Neural progenitor cell (in vitro differentiated cells): ENCODE results near the gene GON4L. TPM values are rescaled to one million over a fixed set of nuclear protein-coding genes. Genes with fewer than 3 reads are reported as not detected.
A peak's percentile ranks its signal among the peaks of the same experiment; 100 is the strongest.
"Not testable (repeated sequence)": the region's sequence is repeated elsewhere in the genome, so short reads cannot be mapped to it uniquely, and the experiment has no call there.

Source experiments
- DNase-seq: peaks from one replicate; pipeline ENCODE4 v3.0.0-alpha.2; 2016; ENCODE audit warnings: low spot score
- H2AFZ ChIP-seq: fragments of 200-600 bp; sonication (generic); replicated peaks from 2 replicates; pipeline ENCODE4 v1.6.1; 2016; ENCODE audit warnings: antibody characterized with exemption
- H3F3A ChIP-seq: fragments of 200-600 bp; sonication (generic); 2 replicates; pipeline ENCODE4 v1.6.1; 2016; ENCODE audit warnings: antibody characterized with exemption, low read depth
- H3K27ac ChIP-seq: fragments of 200-600 bp; sonication (generic); 2 replicates; pipeline ENCODE4 v1.5.1; 2016; ENCODE audit warnings: mild to moderate bottlenecking
- H3K27me3 ChIP-seq: fragments of 200-600 bp; sonication (generic); 2 replicates; pipeline ENCODE4 v1.6.1; 2016; ENCODE audit warnings: mild to moderate bottlenecking, moderate library complexity
- H3K36me3 ChIP-seq: fragments of 200-600 bp; sonication (generic); 2 replicates; pipeline ENCODE4 v1.5.1; 2016
- H3K4me1 ChIP-seq: fragments of 200-600 bp; sonication (generic); 2 replicates; pipeline ENCODE4 v1.6.1; 2016; ENCODE audit warnings: mixed run types
- H3K4me2 ChIP-seq: fragments of 200-600 bp; sonication (generic); 2 replicates; pipeline ENCODE4 v1.6.1; 2016
- H3K4me3 ChIP-seq: fragments of 200-600 bp; sonication (generic); 2 replicates; pipeline ENCODE4 v1.5.1; 2016
- H3K79me2 ChIP-seq: fragments of 200-600 bp; sonication (generic); 2 replicates; pipeline ENCODE4 v1.6.1; 2016; ENCODE audit warnings: low read depth
- H3K9ac ChIP-seq: fragments of 200-600 bp; sonication (generic); 2 replicates; pipeline ENCODE4 v1.6.1; 2016
- H3K9me3 ChIP-seq: fragments of 200-600 bp; sonication (generic); 2 replicates; pipeline ENCODE4 v1.5.1; 2016; ENCODE audit warnings: low read depth
- H4K20me1 ChIP-seq: fragments of 200-600 bp; sonication (generic); 2 replicates; pipeline ENCODE4 v1.6.1; 2016; ENCODE audit warnings: low read depth
- H3K27ac Mint-ChIP-seq: 3 replicates; pipeline ENCODE4 v1.8.0; 2021; ENCODE audit warnings: mixed read lengths
- H3K27me3 Mint-ChIP-seq: 2 replicates; pipeline ENCODE4 v1.8.0; 2022; ENCODE audit warnings: low read depth, mild to moderate bottlenecking, inconsistent platforms, moderate library complexity, mixed read lengths; ENCODE audit not compliant: insufficient read depth
- H3K36me3 Mint-ChIP-seq: 3 replicates; pipeline ENCODE4 v1.8.0; 2021; ENCODE audit warnings: mixed read lengths
- H3K4me1 Mint-ChIP-seq: 3 replicates; pipeline ENCODE4 v1.8.0; 2021; ENCODE audit warnings: mixed read lengths
- H3K4me3 Mint-ChIP-seq: 3 replicates; pipeline ENCODE4 v1.8.0; 2021; ENCODE audit warnings: mild to moderate bottlenecking, moderate library complexity, mixed read lengths
- H3K9me3 Mint-ChIP-seq: 3 replicates; pipeline ENCODE4 v1.8.0; 2020; ENCODE audit warnings: mixed read lengths
- CTCF ChIP-seq: fragments of 200-600 bp; sonication (generic); IDR thresholded peaks from 2 replicates; pipeline ENCODE4 v1.5.1; 2017; ENCODE audit warnings: antibody characterized with exemption, mild to moderate bottlenecking
- EZH2 ChIP-seq: fragments of 200-600 bp; sonication (generic); IDR thresholded peaks from 2 replicates; pipeline ENCODE4 v1.6.1; 2017; ENCODE audit warnings: antibody characterized with exemption, mild to moderate bottlenecking, moderate library complexity
- EZH2phosphoT487 ChIP-seq: fragments of 200-600 bp; sonication (generic); IDR thresholded peaks from 2 replicates; pipeline ENCODE4 v1.6.1; 2017; ENCODE audit warnings: antibody characterized with exemption
- total RNA-seq: library from RNA; depleted of rRNA; stranded (reverse); fragments of >200 nt; gene quantifications from 2 replicates; pipeline ENCODE4 v1.2.3, GENCODE V29; 2015; ENCODE audit warnings: low replicate concordance

Gene GON4L
- total RNA-seq, 1 donor from 2014 or later: 31.4 TPM

GRCh38 chr1:155712636-155713035, 144.4 kb downstream of the GON4L start:
- H3F3A ChIP-seq, H3K4me3 ChIP-seq, H3K27ac Mint-ChIP-seq, H3K9ac ChIP-seq, H3K4me1 ChIP-seq, H4K20me1 ChIP-seq, H3K9me3 Mint-ChIP-seq, H3K27ac ChIP-seq, H3K27me3 ChIP-seq, H3K4me1 Mint-ChIP-seq, H2AFZ ChIP-seq, H3K9me3 ChIP-seq, DNase-seq, H3K36me3 ChIP-seq, H3K4me3 Mint-ChIP-seq, H3K4me2 ChIP-seq, H3K27me3 Mint-ChIP-seq: not testable (repeated sequence)
- peaks cover 17% of the 10 kb centered on the region for H3K79me2 ChIP-seq
- peak; percentile 21 for TF ChIP-seq CTCF
- H3K36me3 Mint-ChIP-seq: peaks cover 11% of the 10 kb centered on the region

GRCh38 chr1:155711457-155711856, 145.6 kb downstream of the GON4L start:
- peaks cover 13% of the 10 kb centered on the region for H3K36me3 Mint-ChIP-seq
- peaks cover 11% of the 10 kb centered on the region for H3K9me3 Mint-ChIP-seq
- not testable (repeated sequence) for H3K27ac ChIP-seq

GRCh38 chr1:155709391-155709790, 147.6 kb downstream of the GON4L start:
- no peaks in the 10 kb centered on the region for H3K27me3 ChIP-seq
- no peak overlapping the region for H3K27ac ChIP-seq
- no peaks in the 10 kb centered on the region for H3K27me3 Mint-ChIP-seq
- H3K4me3 ChIP-seq: no peak overlapping the region
- peaks cover 46% of the 10 kb centered on the region for H3K79me2 ChIP-seq
- no peak overlapping the region for H3K27ac Mint-ChIP-seq
- no peak overlapping the region for H3K9ac ChIP-seq
- no peak overlapping the region for H2AFZ ChIP-seq
- peaks cover 13% of the 10 kb centered on the region for H3K36me3 Mint-ChIP-seq
- no peaks in the 10 kb centered on the region for H3K4me1 Mint-ChIP-seq
- H3K36me3 ChIP-seq: peaks cover 3% of the 10 kb centered on the region
- TF ChIP-seq CTCF (no peak), EZH2 (no peak), EZH2phosphoT487 (no peak)
- H3K4me3 Mint-ChIP-seq: no peak overlapping the region
- no peak for DNase-seq
- no peaks in the 10 kb centered on the region for H3K9me3 ChIP-seq
- H3K9me3 Mint-ChIP-seq: peaks cover 11% of the 10 kb centered on the region
- no peaks in the 10 kb centered on the region for H4K20me1 ChIP-seq
- H3K4me1 ChIP-seq: no peaks in the 10 kb centered on the region
- no peak overlapping the region for H3K4me2 ChIP-seq
- no peaks in the 10 kb centered on the region for H3F3A ChIP-seq

More at GRCh38 chr1:155711457-155711856, 145.6 kb downstream of the GON4L start:
- not testable (repeated sequence) for H3K9me3 ChIP-seq, H4K20me1 ChIP-seq, H3K9ac ChIP-seq, H3K36me3 ChIP-seq, H3K4me1 ChIP-seq, H3K4me3 Mint-ChIP-seq, H3K4me2 ChIP-seq, H3K4me1 Mint-ChIP-seq, DNase-seq, H3K27me3 Mint-ChIP-seq, H2AFZ ChIP-seq, H3K4me3 ChIP-seq, H3K27me3 ChIP-seq, H3F3A ChIP-seq, H3K27ac Mint-ChIP-seq
- peaks cover 25% of the 10 kb centered on the region for H3K79me2 ChIP-seq

- Histone ChIP-seq H3K4me1 (no peaks in the 10 kb centered on the region), H3K4me2 (no peak overlapping the region), H3K27me3 (no peaks in the 10 kb centered on the region), H3K9ac (no peak overlapping the region), H3K4me3 (no peak overlapping the region), H4K20me1 (no peaks in the 10 kb centered on the region), H3K36me3 (peaks cover 3% of the 10 kb centered on the region), H3F3A (no peaks in the 10 kb centered on the region), H2AFZ (no peak overlapping the region), H3K27ac (no peak overlapping the region), H3K9me3 (no peaks in the 10 kb centered on the region), H3K79me2 (peaks cover 70% of the 10 kb centered on the region)
- Mint-ChIP-seq H3K27ac (no peak overlapping the region), H3K9me3 (peaks cover 14% of the 10 kb centered on the region), H3K36me3 (peaks cover 13% of the 10 kb centered on the region), H3K4me1 (no peaks in the 10 kb centered on the region), H3K27me3 (peaks cover 5% of the 10 kb centered on the region), H3K4me3 (no peak overlapping the region)
- TF ChIP-seq EZH2 (no peak), EZH2phosphoT487 (no peak), CTCF (no peak)
- no peak for DNase-seq
Measured at GRCh38 chr1:155706139-155706538, 150.9 kb downstream of the GON4L start.

- not testable (repeated sequence) for H2AFZ ChIP-seq, H3K9me3 ChIP-seq, H3K4me3 ChIP-seq, H3K4me3 Mint-ChIP-seq, H3K27me3 ChIP-seq, H3K4me2 ChIP-seq, H3K4me1 ChIP-seq, H4K20me1 ChIP-seq, H3K27ac ChIP-seq, H3K27me3 Mint-ChIP-seq, H3K4me1 Mint-ChIP-seq, H3K36me3 ChIP-seq, H3K9ac ChIP-seq, H3K27ac Mint-ChIP-seq, DNase-seq, H3F3A ChIP-seq
- Mint-ChIP-seq H3K36me3 (peaks cover 16% of the 10 kb centered on the region), H3K9me3 (peaks cover 21% of the 10 kb centered on the region)
- peaks cover 79% of the 10 kb centered on the region for H3K79me2 ChIP-seq
Measured at GRCh38 chr1:155704414-155704813, 152.6 kb downstream of the GON4L start.
